Lung (tissue), 12 donors: ENCODE data around the gene PITX2. TPM values are rescaled to one million over a fixed set of nuclear protein-coding genes. Genes with fewer than 3 reads are reported as not detected.

Experiments used
- ATAC-seq: fragments of 200-7000 bp; cut with Tn5 transposase; one replicate; pipeline ENCODE4 v1.9.1; 2020; ENCODE audit warnings: moderate number of reproducible peaks; ENCODE audit not compliant: insufficient read depth, low FRiP score
- DNase-seq, 3 donors: peaks; one replicate each; pipeline ENCODE4 v3.0.0-alpha.2; 2013 to 2017
- H3K27ac ChIP-seq, 2 donors: one replicate each; pipeline ENCODE4 v1.5.1; 2013; ENCODE audit warnings: mild to moderate bottlenecking in 2 of 2, moderate library complexity in 2 of 2, control low read depth in 1 of 2, inconsistent platforms in 1 of 2, low read depth in 1 of 2, low read length in 1 of 2
- H3K27me3 ChIP-seq, 3 donors: one replicate each; pipeline ENCODE4 v1.5.1; 2013; ENCODE audit warnings: low read length in 2 of 3; ENCODE audit not compliant: control insufficient read depth in 3 of 3, insufficient read depth in 3 of 3
- H3K36me3 ChIP-seq, 4 donors: one replicate each; pipeline ENCODE4 v1.5.1; 2013; ENCODE audit warnings: low read length in 4 of 4, mild to moderate bottlenecking in 1 of 4, moderate library complexity in 1 of 4; ENCODE audit not compliant: control insufficient read depth in 4 of 4, insufficient read depth in 4 of 4
- H3K4me1 ChIP-seq, 5 donors: one replicate each; pipeline ENCODE4 v1.5.1; 2013; ENCODE audit warnings: low read length in 5 of 5, mild to moderate bottlenecking in 2 of 5, moderate library complexity in 1 of 5; ENCODE audit not compliant: control insufficient read depth in 5 of 5, insufficient read depth in 5 of 5
- H3K4me3 ChIP-seq: one replicate; pipeline ENCODE4 v1.5.1; 2013; ENCODE audit warnings: mild to moderate bottlenecking, control low read depth, moderate library complexity
- H3K9ac ChIP-seq, 2 donors: one replicate each; pipeline ENCODE4 v1.5.1; 2013; ENCODE audit warnings: low read length in 2 of 2, control low read depth in 1 of 2; ENCODE audit not compliant: insufficient read depth in 1 of 2
- H3K9me3 ChIP-seq, 4 donors: one replicate each; pipeline ENCODE4 v1.5.1; 2013; ENCODE audit warnings: low read length in 3 of 4, mild to moderate bottlenecking in 1 of 4, moderate library complexity in 1 of 4; ENCODE audit not compliant: control insufficient read depth in 4 of 4, insufficient read depth in 3 of 4
- CTCF ChIP-seq: IDR thresholded peaks from 2 replicates; pipeline ENCODE4 v1.5.1; 2012; ENCODE audit warnings: mild to moderate bottlenecking; ENCODE audit errors: control extremely low read depth, extremely low read depth
- WGBS, 2 donors: extraction: QIAGEN DNeasy Blood & Tissue Kit; methylation state at CpG; one replicate each; pipeline ENCODE4 v1.1.7; 2013; 5-methylcytosine and 5-hydroxymethylcytosine counted together
- polyA plus RNA-seq, 2 donors: library from polyadenylated mRNA; stranded (reverse); fragments of 200-250 nt; gene quantifications; one replicate each; pipeline ENCODE4 v1.2.1, GENCODE V29; 2013
- total RNA-seq, 2 donors: library from RNA; depleted of rRNA in 1 of 2; stranded (reverse); fragments of >200 nt in 1 of 2; gene quantifications; one replicate each; pipeline ENCODE4 v1.2.1, GENCODE V29; 2014 to 2021
- donor health status: control.
- donor health status: control.
- donor health status: Bipolar disorder and iron deficiency.
- donor health status: healthy.
- donor health status: DM: yes; HTN: yes; CAD: no.

Gene PITX2
- total and polyA plus RNA-seq, 4 donors, result not detected

- whole genome bisulfite sequencing, 2 donors, result 25 to 32% methylated on average over 6 of the region's 6 CpGs
- no peak for DNase-seq
- Histone ChIP-seq H3K9me3 (peaks cover 0 to 15% (median 0%) of the 10 kb centered on the region in 4 donors), H3K27me3 (peaks cover 0 to 72% (median 60%) of the 10 kb centered on the region in 3 donors), H3K9ac (no peak overlapping the region), H3K27ac (no peak overlapping the region), H3K4me3 (no peak overlapping the region), H3K36me3 (no peaks in the 10 kb centered on the region), H3K4me1 (peaks cover 0 to 16% (median 0%) of the 10 kb centered on the region in 5 donors)
- ATAC-seq, result no peak
- no peak for TF ChIP-seq CTCF
These were observed 13.7 kb downstream of the PITX2 start for GRCh38 chr4:110609044-110609750.

DNA sequence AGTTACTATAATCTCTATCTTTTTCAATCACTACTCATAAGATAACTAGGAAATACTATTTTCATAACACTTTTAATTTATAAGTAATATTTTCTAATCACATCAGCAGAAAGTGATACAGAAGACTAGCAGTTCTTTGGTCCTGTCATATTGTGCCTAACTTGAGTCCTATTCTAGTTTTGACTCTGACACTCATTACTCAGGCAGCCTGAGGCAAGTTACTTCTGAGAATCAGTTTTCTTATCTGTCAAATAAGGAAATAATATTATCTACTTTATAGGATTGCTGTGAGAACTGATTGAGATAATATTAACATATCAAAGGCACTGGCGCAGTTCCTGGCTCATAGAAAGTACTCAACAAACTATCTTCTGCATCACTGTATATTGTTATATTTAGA, 17.8 kb downstream of the PITX2 start:
- H3K9ac ChIP-seq, result no peak overlapping the region
- TF ChIP-seq CTCF, result no peak
- H3K27ac ChIP-seq, result no peak overlapping the region
- WGBS, 2 donors, result 87 to 100% methylated on average over 1 of the region's 1 CpG
- no peaks in the 10 kb centered on the region for H3K4me1 ChIP-seq
- ATAC-seq (no peak), DNase-seq (no peak)
- H3K27me3 ChIP-seq, result peaks cover 0 to 32% (median 24%) of the 10 kb centered on the region in 3 donors
- H3K9me3 ChIP-seq, result no peaks in the 10 kb centered on the region
- H3K4me3 ChIP-seq, result no peak overlapping the region
- no peaks in the 10 kb centered on the region for H3K36me3 ChIP-seq

DNA sequence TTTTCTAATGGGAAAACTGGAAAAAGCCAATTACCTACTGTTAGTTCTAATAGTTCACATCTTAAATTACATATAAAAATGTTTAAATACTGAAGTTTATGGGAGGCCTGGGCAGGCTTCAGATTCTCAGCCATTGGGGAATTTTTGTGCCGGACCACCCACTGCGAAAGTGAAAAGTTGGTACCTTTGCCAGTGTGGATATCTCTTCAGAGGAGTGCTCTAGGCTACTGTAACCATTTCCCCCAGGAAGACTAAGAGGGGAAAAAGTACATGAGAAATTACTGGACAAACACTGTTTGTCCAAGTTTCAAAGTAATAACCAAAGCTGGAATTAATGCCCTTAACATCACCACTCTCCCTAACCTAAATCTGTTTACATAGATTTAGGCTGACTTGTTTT, 20.8 kb downstream of the PITX2 start:
- Histone ChIP-seq H3K27ac (no peak overlapping the region), H3K4me1 (no peaks in the 10 kb centered on the region), H3K9ac (no peak overlapping the region), H3K36me3 (no peaks in the 10 kb centered on the region), H3K9me3 (peaks cover 0 to 4% (median 1%) of the 10 kb centered on the region in 4 donors), H3K4me3 (no peak overlapping the region), H3K27me3 (peaks cover 0 to 7% (median 4%) of the 10 kb centered on the region in 3 donors)
- no peak for TF ChIP-seq CTCF
- no peak for ATAC-seq
- DNase-seq, result no peak
- 94 to 96% methylated on average over 2 of the region's 2 CpGs for WGBS, 2 donors

- ATAC-seq (no peak), DNase-seq (no peak)
- no peak overlapping the region for H3K4me3 ChIP-seq
- no peak for TF ChIP-seq CTCF
- no peaks in the 10 kb centered on the region for H3K4me1 ChIP-seq
- no peak overlapping the region for H3K27ac ChIP-seq
- H3K9me3 ChIP-seq, result peaks cover 0 to 10% (median 4%) of the 10 kb centered on the region in 4 donors
- no peak overlapping the region for H3K9ac ChIP-seq
- no peaks in the 10 kb centered on the region for H3K36me3 ChIP-seq
- peaks cover 0 to 2% (median 0%) of the 10 kb centered on the region in 3 donors for H3K27me3 ChIP-seq
These were observed 25.3 kb downstream of the PITX2 start for GRCh38 chr4:110597582-110597981.
